ENCODE results near the gene RSRC1.

The RSRC1 gene

GRCh38 chr3:158559504-158559903, 449.6 kb downstream of the RSRC1 start:
- no peak overlapping the region for H4K91ac ChIP-seq (ENCODE audit: low read length)
- H2BK12ac ChIP-seq (ENCODE audit: low read length in 2 of 2), result no peak overlapping the region
- no peak overlapping the region for H3K4ac ChIP-seq (ENCODE audit: low read depth in 1 of 2, low read length in 2 of 2)
- H2BK120ac ChIP-seq (ENCODE audit: low read depth, low read length), result no peak overlapping the region
- H3K9me3 ChIP-seq (ENCODE audit: control insufficient read depth, low read length), result no peaks in the 10 kb centered on the region
- no peak overlapping the region for H3K18ac ChIP-seq (ENCODE audit: low read depth in 1 of 2, low read length in 2 of 2)
- H3K9ac ChIP-seq (ENCODE audit: low read length), result no peak overlapping the region
- no peaks in the 10 kb centered on the region for H3K36me3 ChIP-seq (ENCODE audit: control insufficient read depth in 1 of 2, insufficient read depth in 2 of 2, low read depth in 1 of 2, low read length in 2 of 2)
- H4K8ac ChIP-seq (ENCODE audit: low read length), result no peak overlapping the region
- no peak overlapping the region for H2AFZ ChIP-seq (ENCODE audit: low read depth, low read length)
- no peaks in the 10 kb centered on the region for H3K4me1 ChIP-seq (ENCODE audit: control insufficient read depth, insufficient read depth, low read depth, low read length)
- no peak overlapping the region for H3K27ac ChIP-seq (ENCODE audit: low read length, poor library complexity, severe bottlenecking)
- no peak overlapping the region for H3K14ac ChIP-seq (ENCODE audit: low read length in 2 of 2)
- no peak overlapping the region for H2BK5ac ChIP-seq (ENCODE audit: low read depth, low read length, poor library complexity, severe bottlenecking)
- no peaks in the 10 kb centered on the region for H3K79me1 ChIP-seq (replicated peaks; ENCODE audit: low read length, poor library complexity, severe bottlenecking)
- no peak overlapping the region for H3K23ac ChIP-seq (ENCODE audit: low read length in 2 of 2)
- H3K4me3 ChIP-seq (ENCODE audit: insufficient read depth in 1 of 2, low read depth in 1 of 2, low read length in 2 of 2), result no peak overlapping the region
- H2BK15ac ChIP-seq (ENCODE audit: low read depth, poor library complexity, severe bottlenecking), result no peak overlapping the region
- no peak overlapping the region for H2AK5ac ChIP-seq (ENCODE audit: low read length, severe bottlenecking)
- WGBS, result 64% methylated on average over 3 of the region's 4 CpGs
- DNase-seq, result no peak
- H3K27me3 ChIP-seq (ENCODE audit: control insufficient read depth in 1 of 2, insufficient read depth in 1 of 2, low read length in 2 of 2), result no peaks in the 10 kb centered on the region
- no peak overlapping the region for H3K4me2 ChIP-seq (ENCODE audit: low read length, poor library complexity, severe bottlenecking)

- Histone ChIP-seq H2AFZ (ENCODE audit: low read depth, low read length) (no peak overlapping the region), H3K27ac (ENCODE audit: low read length, poor library complexity, severe bottlenecking) (no peak overlapping the region), H3K36me3 (ENCODE audit: control insufficient read depth in 1 of 2, insufficient read depth in 2 of 2, low read depth in 1 of 2, low read length in 2 of 2) (no peaks in the 10 kb centered on the region), H4K91ac (ENCODE audit: low read length) (no peak overlapping the region), H2BK120ac (ENCODE audit: low read depth, low read length) (no peak overlapping the region), H2BK15ac (ENCODE audit: low read depth, poor library complexity, severe bottlenecking) (no peak overlapping the region), H2BK12ac (ENCODE audit: low read length in 2 of 2) (no peak overlapping the region), H3K4me3 (ENCODE audit: insufficient read depth in 1 of 2, low read depth in 1 of 2, low read length in 2 of 2) (no peak overlapping the region), H3K9ac (ENCODE audit: low read length) (no peak overlapping the region), H3K14ac (ENCODE audit: low read length in 2 of 2) (no peak overlapping the region), H3K27me3 (ENCODE audit: control insufficient read depth in 1 of 2, insufficient read depth in 1 of 2, low read length in 2 of 2) (no peaks in the 10 kb centered on the region), H3K4me2 (ENCODE audit: low read length, poor library complexity, severe bottlenecking) (no peak overlapping the region), H2BK5ac (ENCODE audit: low read depth, low read length, poor library complexity, severe bottlenecking) (no peak overlapping the region), H4K8ac (ENCODE audit: low read length) (no peak overlapping the region), H3K18ac (ENCODE audit: low read depth in 1 of 2, low read length in 2 of 2) (no peak overlapping the region), H3K23ac (ENCODE audit: low read length in 2 of 2) (no peak overlapping the region), H3K4me1 (ENCODE audit: control insufficient read depth, insufficient read depth, low read depth, low read length) (no peaks in the 10 kb centered on the region), H3K4ac (ENCODE audit: low read depth in 1 of 2, low read length in 2 of 2) (no peak overlapping the region), H3K9me3 (ENCODE audit: control insufficient read depth, low read length) (no peaks in the 10 kb centered on the region), H2AK5ac (ENCODE audit: low read length, severe bottlenecking) (no peak overlapping the region), H3K79me1 (replicated peaks; ENCODE audit: low read length, poor library complexity, severe bottlenecking) (no peaks in the 10 kb centered on the region)
- DNase-seq, result no peak
- no CpG with 5 or more reads among the region's 1 CpG for WGBS
These were observed 451.1 kb downstream of the RSRC1 start for GRCh38 chr3:158560979-158561378.

GRCh38 chr3:158562674-158563073, 452.8 kb downstream of the RSRC1 start:
- Histone ChIP-seq H3K23ac (ENCODE audit: low read length in 2 of 2) (no peak overlapping the region), H3K9me3 (ENCODE audit: control insufficient read depth, low read length) (no peaks in the 10 kb centered on the region), H3K4me2 (ENCODE audit: low read length, poor library complexity, severe bottlenecking) (no peak overlapping the region), H2BK12ac (ENCODE audit: low read length in 2 of 2) (no peak overlapping the region), H4K8ac (ENCODE audit: low read length) (no peak overlapping the region), H2BK15ac (ENCODE audit: low read depth, poor library complexity, severe bottlenecking) (no peak overlapping the region), H2BK5ac (ENCODE audit: low read depth, low read length, poor library complexity, severe bottlenecking) (no peak overlapping the region), H3K4ac (ENCODE audit: low read depth in 1 of 2, low read length in 2 of 2) (no peak overlapping the region), H2AFZ (ENCODE audit: low read depth, low read length) (no peak overlapping the region), H3K9ac (ENCODE audit: low read length) (no peak overlapping the region), H3K27ac (ENCODE audit: low read length, poor library complexity, severe bottlenecking) (no peak overlapping the region), H3K36me3 (ENCODE audit: control insufficient read depth in 1 of 2, insufficient read depth in 2 of 2, low read depth in 1 of 2, low read length in 2 of 2) (no peaks in the 10 kb centered on the region), H2AK5ac (ENCODE audit: low read length, severe bottlenecking) (no peak overlapping the region), H3K4me3 (ENCODE audit: insufficient read depth in 1 of 2, low read depth in 1 of 2, low read length in 2 of 2) (no peak overlapping the region), H3K79me1 (replicated peaks; ENCODE audit: low read length, poor library complexity, severe bottlenecking) (no peaks in the 10 kb centered on the region), H3K18ac (ENCODE audit: low read depth in 1 of 2, low read length in 2 of 2) (no peak overlapping the region), H4K91ac (ENCODE audit: low read length) (no peak overlapping the region), H2BK120ac (ENCODE audit: low read depth, low read length) (no peak overlapping the region), H3K27me3 (ENCODE audit: control insufficient read depth in 1 of 2, insufficient read depth in 1 of 2, low read length in 2 of 2) (no peaks in the 10 kb centered on the region), H3K14ac (ENCODE audit: low read length in 2 of 2) (no peak overlapping the region), H3K4me1 (ENCODE audit: control insufficient read depth, insufficient read depth, low read depth, low read length) (no peaks in the 10 kb centered on the region)
- DNase-seq, result no peak
- 77% methylated on average over 2 of the region's 5 CpGs for WGBS

- Histone ChIP-seq H3K9me3 (ENCODE audit: control insufficient read depth, low read length) (no peaks in the 10 kb centered on the region), H3K4me3 (ENCODE audit: insufficient read depth in 1 of 2, low read depth in 1 of 2, low read length in 2 of 2) (no peak overlapping the region), H2BK12ac (ENCODE audit: low read length in 2 of 2) (no peak overlapping the region), H3K27ac (ENCODE audit: low read length, poor library complexity, severe bottlenecking) (no peak overlapping the region), H2AK5ac (ENCODE audit: low read length, severe bottlenecking) (no peak overlapping the region), H3K4me2 (ENCODE audit: low read length, poor library complexity, severe bottlenecking) (no peak overlapping the region), H3K36me3 (ENCODE audit: control insufficient read depth in 1 of 2, insufficient read depth in 2 of 2, low read depth in 1 of 2, low read length in 2 of 2) (no peaks in the 10 kb centered on the region), H3K23ac (ENCODE audit: low read length in 2 of 2) (no peak overlapping the region), H4K8ac (ENCODE audit: low read length) (no peak overlapping the region), H3K4me1 (ENCODE audit: control insufficient read depth, insufficient read depth, low read depth, low read length) (no peaks in the 10 kb centered on the region), H2BK120ac (ENCODE audit: low read depth, low read length) (no peak overlapping the region), H3K27me3 (ENCODE audit: control insufficient read depth in 1 of 2, insufficient read depth in 1 of 2, low read length in 2 of 2) (no peaks in the 10 kb centered on the region), H3K9ac (ENCODE audit: low read length) (no peak overlapping the region), H4K91ac (ENCODE audit: low read length) (no peak overlapping the region), H2BK5ac (ENCODE audit: low read depth, low read length, poor library complexity, severe bottlenecking) (no peak overlapping the region), H3K79me1 (replicated peaks; ENCODE audit: low read length, poor library complexity, severe bottlenecking) (no peaks in the 10 kb centered on the region), H3K18ac (ENCODE audit: low read depth in 1 of 2, low read length in 2 of 2) (no peak overlapping the region), H3K14ac (ENCODE audit: low read length in 2 of 2) (no peak overlapping the region), H3K4ac (ENCODE audit: low read depth in 1 of 2, low read length in 2 of 2) (no peak overlapping the region), H2BK15ac (ENCODE audit: low read depth, poor library complexity, severe bottlenecking) (no peak overlapping the region), H2AFZ (ENCODE audit: low read depth, low read length) (no peak overlapping the region)
- no peak for DNase-seq
These were observed 453.2 kb downstream of the RSRC1 start for GRCh38 chr3:158563076-158563475.

Measured in mesenchymal stem cell (in vitro differentiated cells and primary cell).